Muscle layer of colon (tissue), 2 donors: ENCODE results near the gene SENP8.
"Not testable (repeated sequence)": the region's sequence is repeated elsewhere in the genome, so short reads cannot be mapped to it uniquely, and the experiment has no call there.

Source experiments
- H3K27ac ChIP-seq: one replicate; pipeline ENCODE4 v1.7.0; 2013; ENCODE audit warnings: low read depth, mild to moderate bottlenecking, low read length, moderate library complexity
- H3K27me3 ChIP-seq, 2 donors: one replicate each; pipeline ENCODE4 v1.7.0; 2013; ENCODE audit warnings: low read length in 2 of 2, mild to moderate bottlenecking in 2 of 2; ENCODE audit not compliant: insufficient read depth in 2 of 2, control insufficient read depth in 1 of 2
- H3K36me3 ChIP-seq: one replicate; pipeline ENCODE4 v1.7.0; 2013; ENCODE audit warnings: mild to moderate bottlenecking, low read length; ENCODE audit not compliant: insufficient read depth
- H3K4me1 ChIP-seq: one replicate; pipeline ENCODE4 v1.7.0; 2013; ENCODE audit warnings: mild to moderate bottlenecking, low read length; ENCODE audit not compliant: insufficient read depth
- H3K4me3 ChIP-seq, 2 donors: one replicate each; pipeline ENCODE4 v1.7.0; 2013; ENCODE audit warnings: low read length in 2 of 2, low read depth in 1 of 2, mild to moderate bottlenecking in 1 of 2, moderate library complexity in 1 of 2
- H3K9ac ChIP-seq: one replicate; pipeline ENCODE4 v1.7.0; 2013; ENCODE audit warnings: low read length
- H3K9me3 ChIP-seq: one replicate; pipeline ENCODE4 v1.7.0; 2013; ENCODE audit warnings: mild to moderate bottlenecking, low read length
- donor health status: abdominal sarcoma.
- donor health status: Adenocarcinoma of cecum.

SENP8 gene

DNA sequence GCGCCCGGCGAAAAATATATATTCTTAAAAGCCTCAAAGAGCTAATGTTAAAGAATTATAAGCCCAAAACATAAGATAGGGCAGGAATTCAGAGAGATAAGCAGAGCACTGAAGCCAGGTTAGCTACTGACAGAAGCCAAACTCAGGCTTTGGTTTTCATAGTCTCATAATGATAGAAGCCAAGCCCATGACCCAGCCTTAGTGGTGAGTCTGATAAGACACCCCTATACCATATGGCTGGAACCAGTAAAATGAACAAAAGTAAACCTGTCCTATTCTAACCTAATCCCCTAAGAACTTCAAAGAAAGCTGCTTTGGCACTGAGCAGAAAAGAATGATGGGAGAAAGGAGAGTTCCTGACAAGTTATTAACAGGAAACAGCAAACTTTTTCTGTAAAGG, 26.2 kb upstream of the SENP8 start:
- no peak overlapping the region for H3K4me3 ChIP-seq
- H3K27me3 ChIP-seq = no peaks in the 10 kb centered on the region
- H3K36me3 ChIP-seq = peaks cover 3% of the 10 kb centered on the region
- H3K4me1 ChIP-seq = no peaks in the 10 kb centered on the region
- no peak overlapping the region for H3K9ac ChIP-seq
- H3K27ac ChIP-seq = no peak overlapping the region
- no peaks in the 10 kb centered on the region for H3K9me3 ChIP-seq

DNA sequence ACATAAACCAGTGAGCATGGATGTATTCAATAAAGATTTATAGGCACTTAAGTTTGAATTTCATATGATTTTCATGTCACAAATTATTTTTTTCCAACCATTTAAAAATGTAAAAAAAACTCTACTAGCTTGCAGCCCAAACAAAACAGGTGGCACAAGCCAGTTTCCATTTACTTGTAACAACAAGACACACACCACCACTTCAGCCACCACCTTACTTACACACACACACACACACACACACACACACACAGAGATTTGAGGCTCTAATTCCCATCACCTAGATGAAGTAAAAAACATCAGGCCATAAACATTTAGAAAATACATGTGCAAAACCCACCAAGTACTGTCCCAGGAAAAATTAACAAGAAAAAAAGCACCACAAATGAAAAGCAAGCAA, 25.5 kb upstream of the SENP8 start:
- Histone ChIP-seq H3K27ac (no peak overlapping the region), H3K4me3 (no peak overlapping the region), H3K9ac (no peak overlapping the region), H3K36me3 (peaks cover 3% of the 10 kb centered on the region), H3K4me1 (no peaks in the 10 kb centered on the region), H3K27me3 (no peaks in the 10 kb centered on the region), H3K9me3 (no peaks in the 10 kb centered on the region)

DNA sequence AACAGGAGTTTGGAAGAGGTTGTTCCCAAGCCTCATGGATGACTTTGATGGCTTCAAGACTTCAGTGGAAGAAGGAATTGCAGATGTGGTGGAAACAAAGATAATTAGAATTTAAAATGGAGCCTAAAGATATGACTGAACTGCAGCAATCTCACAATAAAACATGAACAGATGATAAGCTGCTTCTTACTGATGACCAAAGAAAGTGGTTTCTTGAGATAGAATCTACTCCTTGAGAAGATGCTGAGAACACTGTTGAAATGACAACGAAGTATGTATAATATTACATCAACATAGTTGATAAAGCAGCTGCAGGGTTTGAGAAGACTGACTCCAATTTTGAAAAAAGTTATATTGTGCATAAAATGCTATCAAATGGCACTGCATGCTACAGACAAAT, 21.4 kb upstream of the SENP8 start:
- Histone ChIP-seq H3K4me1 (no peaks in the 10 kb centered on the region), H3K27ac (no peak overlapping the region), H3K9ac (no peak overlapping the region), H3K4me3 (no peak overlapping the region), H3K9me3 (no peaks in the 10 kb centered on the region), H3K27me3 (no peaks in the 10 kb centered on the region), H3K36me3 (peaks cover 3% of the 10 kb centered on the region)

DNA sequence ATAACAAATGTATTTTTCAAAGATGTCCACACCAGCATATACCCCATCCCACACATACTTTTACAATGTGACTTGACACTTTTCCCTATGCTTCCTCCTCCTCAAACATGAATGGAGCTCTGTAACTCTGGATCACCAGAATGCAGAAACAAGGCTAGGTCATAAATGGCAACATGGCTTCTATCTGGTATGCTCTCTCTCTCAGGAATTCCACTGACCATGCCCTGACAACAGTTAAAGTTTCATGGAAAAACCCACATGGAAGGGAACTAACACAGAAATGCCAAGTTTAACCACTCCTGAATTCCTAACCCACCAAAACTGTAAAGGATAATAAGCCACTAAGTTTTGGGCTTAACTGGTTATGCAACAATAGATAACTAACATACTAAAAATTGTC, 20.2 kb upstream of the SENP8 start:
- no peak overlapping the region for H3K27ac ChIP-seq
- no peaks in the 10 kb centered on the region for H3K4me1 ChIP-seq
- no peaks in the 10 kb centered on the region for H3K27me3 ChIP-seq
- H3K4me3 ChIP-seq = no peak overlapping the region
- peaks cover 3% of the 10 kb centered on the region for H3K36me3 ChIP-seq
- no peaks in the 10 kb centered on the region for H3K9me3 ChIP-seq
- H3K9ac ChIP-seq = no peak overlapping the region

DNA sequence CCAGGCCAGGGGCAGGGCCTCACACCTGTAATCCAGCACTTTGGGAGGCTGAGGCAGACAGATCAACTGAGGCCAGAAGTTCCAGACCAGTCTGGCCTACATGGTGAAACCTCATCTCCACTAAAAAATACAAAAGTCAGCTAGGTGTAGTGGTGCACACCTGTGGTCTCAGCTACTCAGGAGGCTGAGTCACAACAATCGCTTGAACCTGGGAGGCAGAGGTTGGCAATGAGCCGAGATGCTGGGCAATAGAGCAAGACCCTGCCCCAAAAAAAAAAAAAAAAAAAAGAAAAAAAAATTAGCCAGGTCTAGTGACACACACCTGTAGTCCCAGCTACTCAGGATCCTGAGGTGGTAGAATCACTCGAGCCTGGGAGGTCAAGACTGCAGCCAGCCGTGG, 19.0 kb upstream of the SENP8 start:
- no peaks in the 10 kb centered on the region for H3K9me3 ChIP-seq
- peaks cover 3% of the 10 kb centered on the region for H3K36me3 ChIP-seq
- H3K27me3 ChIP-seq = no peaks in the 10 kb centered on the region
- no peak overlapping the region for H3K27ac ChIP-seq
- H3K4me3 ChIP-seq = no peak overlapping the region
- H3K9ac ChIP-seq = no peak overlapping the region
- H3K4me1 ChIP-seq = peaks cover 6% of the 10 kb centered on the region

DNA sequence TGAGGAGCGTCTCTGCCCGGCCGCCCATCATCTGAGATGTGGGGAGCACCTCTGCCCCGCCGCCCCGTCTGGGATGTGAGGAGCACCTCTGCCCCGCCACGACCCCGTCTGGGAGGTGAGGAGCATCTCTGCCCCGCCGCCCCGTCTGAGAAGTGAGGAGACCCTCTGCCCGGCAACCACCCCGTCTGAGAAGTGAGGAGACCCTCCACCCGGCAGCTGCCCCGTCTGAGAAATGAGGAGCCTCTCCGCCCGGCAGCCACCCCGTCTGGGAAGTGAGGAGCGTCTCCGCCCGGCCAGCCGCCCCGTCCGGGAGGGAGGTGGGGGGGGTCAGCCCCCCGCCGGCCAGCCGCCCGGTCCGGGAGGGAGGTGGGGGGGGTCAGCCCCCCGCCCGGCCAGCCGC, 17.7 kb upstream of the SENP8 start:
- not testable (repeated sequence) for H3K9me3 ChIP-seq, H3K9ac ChIP-seq, H3K36me3 ChIP-seq, H3K4me3 ChIP-seq, H3K27ac ChIP-seq, H3K27me3 ChIP-seq
- peaks cover 12% of the 10 kb centered on the region for H3K4me1 ChIP-seq

DNA sequence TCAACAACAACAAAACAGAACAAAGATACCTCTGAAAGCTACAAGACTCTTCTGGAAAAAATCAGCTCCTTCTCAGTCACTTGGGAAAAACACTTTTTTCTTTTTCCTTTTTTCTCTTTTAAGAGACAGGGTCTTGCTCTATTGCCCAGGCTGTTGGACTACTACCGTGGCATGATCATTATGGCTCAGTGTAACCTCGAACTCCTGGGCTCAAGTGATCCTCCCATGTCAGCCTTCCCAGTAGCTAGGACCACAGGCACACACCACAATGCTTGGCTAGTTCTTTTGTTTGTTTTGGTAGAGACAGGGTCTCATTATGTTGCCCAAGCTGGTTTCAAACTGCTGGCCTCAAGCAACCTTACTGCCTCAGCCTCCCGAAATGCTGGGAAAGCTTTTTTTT, 13.1 kb upstream of the SENP8 start:
- Histone ChIP-seq H3K27ac (no peak overlapping the region), H3K9ac (no peak overlapping the region)

DNA sequence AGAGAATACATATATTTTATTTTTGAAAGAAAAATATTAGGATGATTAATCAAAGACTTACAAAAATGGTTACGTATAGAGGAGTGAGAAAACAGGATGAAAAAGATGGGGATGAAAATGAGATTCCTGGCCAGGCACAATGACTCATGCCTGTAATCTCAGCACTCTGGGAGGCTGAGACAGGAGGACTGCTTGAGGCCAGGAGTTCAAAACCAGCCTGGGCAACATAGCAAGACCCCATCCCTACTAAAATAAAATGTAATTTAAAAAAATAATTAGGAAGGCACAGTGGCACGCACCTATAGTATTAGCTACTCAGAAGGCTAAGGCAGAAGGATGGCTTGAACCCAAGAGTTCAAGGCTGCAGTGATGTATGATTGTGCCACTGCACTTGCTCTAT, 12.1 kb upstream of the SENP8 start:
- Histone ChIP-seq H3K9ac (no peak overlapping the region), H3K9me3 (no peaks in the 10 kb centered on the region), H3K27me3 (no peaks in the 10 kb centered on the region), H3K4me1 (peaks cover 12% of the 10 kb centered on the region), H3K4me3 (no peak overlapping the region), H3K27ac (no peak overlapping the region), H3K36me3 (no peaks in the 10 kb centered on the region)

More for the DNA sequence above, 13.1 kb upstream of the SENP8 start:
- H3K4me1 ChIP-seq = peaks cover 12% of the 10 kb centered on the region
- no peaks in the 10 kb centered on the region for H3K9me3 ChIP-seq
- no peaks in the 10 kb centered on the region for H3K36me3 ChIP-seq
- H3K27me3 ChIP-seq = no peaks in the 10 kb centered on the region
- no peak overlapping the region for H3K4me3 ChIP-seq

DNA sequence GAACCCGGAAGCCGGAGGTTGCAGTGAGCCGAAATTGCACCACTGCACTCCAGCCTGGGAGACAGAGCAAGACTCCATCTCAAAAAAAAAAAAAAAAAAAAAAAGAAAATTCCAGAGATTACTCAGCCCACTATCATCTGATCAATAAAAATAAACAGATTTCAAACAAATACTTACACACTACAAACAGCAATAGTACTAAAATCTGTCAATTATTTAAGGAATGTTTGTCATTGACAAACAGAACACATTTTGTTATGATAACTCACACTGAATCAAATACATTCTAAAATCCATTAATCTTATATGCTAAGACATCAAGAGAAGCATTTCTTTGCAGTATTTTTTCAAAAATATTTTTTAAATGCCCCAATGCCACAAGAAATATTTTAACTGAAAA, 7.8 kb upstream of the SENP8 start:
- H3K9me3 ChIP-seq = no peaks in the 10 kb centered on the region
- no peak overlapping the region for H3K4me3 ChIP-seq
- H3K9ac ChIP-seq = no peak overlapping the region
- no peak overlapping the region for H3K27ac ChIP-seq
- no peaks in the 10 kb centered on the region for H3K36me3 ChIP-seq
- no peaks in the 10 kb centered on the region for H3K27me3 ChIP-seq
- H3K4me1 ChIP-seq = peaks cover 27% of the 10 kb centered on the region

DNA sequence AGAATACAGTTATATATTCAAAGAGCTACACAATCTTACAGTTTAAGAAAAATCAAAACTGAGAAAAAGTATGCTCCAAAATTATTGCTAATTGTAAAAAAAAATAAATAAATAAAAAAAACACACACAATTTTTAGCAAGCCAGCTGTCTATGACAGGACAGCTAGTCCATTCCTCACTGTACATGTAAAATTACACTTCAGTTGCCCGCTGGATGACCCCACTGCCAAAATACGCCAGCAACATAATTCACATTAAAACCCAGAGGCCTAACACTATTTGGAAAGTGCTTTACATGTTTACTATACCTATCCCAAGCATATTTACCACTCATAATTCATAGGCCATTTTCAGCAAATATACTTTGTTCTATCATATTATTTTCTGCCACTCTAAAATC, 6.1 kb upstream of the SENP8 start:
- Histone ChIP-seq H3K36me3 (no peaks in the 10 kb centered on the region), H3K4me3 (no peak overlapping the region), H3K27me3 (no peaks in the 10 kb centered on the region), H3K27ac (no peak overlapping the region), H3K4me1 (peaks cover 34% of the 10 kb centered on the region), H3K9ac (no peak overlapping the region), H3K9me3 (no peaks in the 10 kb centered on the region)

DNA sequence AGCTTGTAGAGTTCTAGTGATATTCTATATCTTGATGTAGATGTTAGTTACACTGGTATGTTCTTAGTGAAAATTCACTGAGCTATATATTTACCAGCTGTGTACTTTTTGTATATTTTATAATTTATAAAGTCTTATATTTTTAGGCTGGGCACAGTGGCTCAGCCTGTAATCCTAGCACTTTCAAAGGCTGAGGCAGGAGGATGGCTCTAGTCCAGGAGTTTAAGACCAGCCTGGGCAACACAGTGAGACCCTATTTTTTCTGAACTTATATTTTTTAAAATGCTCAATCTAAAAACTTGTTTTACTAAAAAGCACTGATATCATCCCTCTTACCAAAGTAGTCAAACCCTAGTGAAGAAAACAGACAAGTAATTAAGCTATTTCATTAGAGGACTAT, 5.4 kb upstream of the SENP8 start:
- Histone ChIP-seq H3K9ac (no peak overlapping the region), H3K36me3 (no peaks in the 10 kb centered on the region), H3K4me1 (peaks cover 34% of the 10 kb centered on the region), H3K27me3 (no peaks in the 10 kb centered on the region), H3K27ac (no peak overlapping the region), H3K4me3 (no peak overlapping the region), H3K9me3 (no peaks in the 10 kb centered on the region)

DNA sequence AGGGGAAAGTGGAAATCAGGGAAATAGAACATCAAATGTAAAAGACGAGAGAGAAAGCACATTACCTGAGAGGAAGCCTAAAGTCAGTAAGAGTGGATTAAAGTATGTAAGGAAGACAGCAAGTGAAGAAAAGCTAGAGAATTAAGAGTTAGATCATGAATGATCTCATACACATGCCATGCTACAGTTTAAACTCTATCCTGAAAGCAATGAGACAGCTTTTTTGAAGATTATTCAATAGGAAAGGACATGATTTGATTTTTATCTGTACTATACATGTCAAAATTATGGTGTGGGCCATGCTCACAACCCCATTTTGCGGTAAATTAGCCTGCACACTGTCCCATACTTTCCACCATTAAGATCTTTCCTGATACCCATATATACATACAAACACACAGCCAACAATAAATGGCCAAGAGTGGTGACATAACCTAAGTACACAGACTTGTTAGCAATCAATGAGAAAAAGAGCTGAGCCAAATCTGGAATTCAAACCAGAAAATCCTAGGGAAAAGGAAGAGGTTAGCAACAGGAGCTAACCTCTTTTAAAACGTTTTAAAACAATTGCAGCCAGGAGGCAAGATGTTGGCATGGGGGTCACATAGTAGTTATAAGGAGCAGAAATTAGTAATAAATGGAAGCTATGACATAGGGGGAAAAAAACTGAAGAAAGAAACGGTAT, 4.7 kb upstream of the SENP8 start:
- no peak overlapping the region for H3K27ac ChIP-seq
- H3K9ac ChIP-seq = no peak overlapping the region
- no peak overlapping the region for H3K4me3 ChIP-seq
- H3K27me3 ChIP-seq = no peaks in the 10 kb centered on the region
- peaks cover 34% of the 10 kb centered on the region for H3K4me1 ChIP-seq
- no peaks in the 10 kb centered on the region for H3K9me3 ChIP-seq
- no peaks in the 10 kb centered on the region for H3K36me3 ChIP-seq
